ENCODE results near the gene HSPA1L. TPM values are rescaled to one million over a fixed set of nuclear protein-coding genes. Genes with fewer than 3 reads are reported as not detected.
"Not testable (repeated sequence)": the region's sequence is repeated elsewhere in the genome, so short reads cannot be mapped to it uniquely, and the experiment has no call there.

The HSPA1L gene
- total RNA-seq, 3 donors from 2014 or later: 1.3 to 1.9 (median 1.6) TPM

DNA sequence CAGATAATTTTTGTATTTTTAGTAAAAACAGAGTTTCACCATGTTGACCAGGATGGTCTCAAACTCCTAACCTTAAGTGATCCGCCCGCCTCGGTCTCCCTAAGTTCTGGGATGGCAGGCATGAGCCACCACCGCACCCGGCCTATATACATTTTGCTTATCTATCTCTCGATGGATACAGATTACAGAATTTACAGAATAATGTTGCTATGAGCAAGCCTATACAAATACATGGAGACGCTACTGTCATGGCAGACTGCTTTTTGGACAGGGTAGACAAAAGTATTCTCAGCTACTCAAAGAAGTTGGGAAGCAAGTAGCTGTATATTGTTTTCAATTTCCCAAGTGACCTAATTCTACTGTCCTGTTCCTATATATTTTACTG is 1.6 kb downstream of the HSPA1L start:
- Histone ChIP-seq H3K27me3 (no peaks in the 10 kb centered on the region), H3K4me3 (peak overlapping the region in 2 of 3 donors; percentile 64 to 75), H3K9me3 (no peaks in the 10 kb centered on the region), H3K27ac (peak overlapping the region; percentile 99 to 100), H3K4me1 (peaks cover 0 to 5% of the 10 kb centered on the region in 2 donors), H3K36me3 (no peaks in the 10 kb centered on the region)
- intact Hi-C loops (cut with DNase I; ENCODE audit: low total_unique reads): no loop called here
- no peak for DNase-seq (ENCODE audit: low spot score in 2 of 2)
- TF ChIP-seq, protein P1, sequence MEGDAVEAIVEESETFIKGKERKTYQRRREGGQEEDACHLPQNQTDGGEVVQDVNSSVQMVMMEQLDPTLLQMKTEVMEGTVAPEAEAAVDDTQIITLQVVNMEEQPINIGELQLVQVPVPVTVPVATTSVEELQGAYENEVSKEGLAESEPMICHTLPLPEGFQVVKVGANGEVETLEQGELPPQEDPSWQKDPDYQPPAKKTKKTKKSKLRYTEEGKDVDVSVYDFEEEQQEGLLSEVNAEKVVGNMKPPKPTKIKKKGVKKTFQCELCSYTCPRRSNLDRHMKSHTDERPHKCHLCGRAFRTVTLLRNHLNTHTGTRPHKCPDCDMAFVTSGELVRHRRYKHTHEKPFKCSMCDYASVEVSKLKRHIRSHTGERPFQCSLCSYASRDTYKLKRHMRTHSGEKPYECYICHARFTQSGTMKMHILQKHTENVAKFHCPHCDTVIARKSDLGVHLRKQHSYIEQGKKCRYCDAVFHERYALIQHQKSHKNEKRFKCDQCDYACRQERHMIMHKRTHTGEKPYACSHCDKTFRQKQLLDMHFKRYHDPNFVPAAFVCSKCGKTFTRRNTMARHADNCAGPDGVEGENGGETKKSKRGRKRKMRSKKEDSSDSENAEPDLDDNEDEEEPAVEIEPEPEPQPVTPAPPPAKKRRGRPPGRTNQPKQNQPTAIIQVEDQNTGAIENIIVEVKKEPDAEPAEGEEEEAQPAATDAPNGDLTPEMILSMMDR (IDR thresholded peaks at IDR 0.05): no peak
- TF ChIP-seq POLR2A (IDR thresholded peaks at IDR 0.05): no peak
- TF ChIP-seq POLR2AphosphoS5 (IDR thresholded peaks at IDR 0.05): no peak

DNA sequence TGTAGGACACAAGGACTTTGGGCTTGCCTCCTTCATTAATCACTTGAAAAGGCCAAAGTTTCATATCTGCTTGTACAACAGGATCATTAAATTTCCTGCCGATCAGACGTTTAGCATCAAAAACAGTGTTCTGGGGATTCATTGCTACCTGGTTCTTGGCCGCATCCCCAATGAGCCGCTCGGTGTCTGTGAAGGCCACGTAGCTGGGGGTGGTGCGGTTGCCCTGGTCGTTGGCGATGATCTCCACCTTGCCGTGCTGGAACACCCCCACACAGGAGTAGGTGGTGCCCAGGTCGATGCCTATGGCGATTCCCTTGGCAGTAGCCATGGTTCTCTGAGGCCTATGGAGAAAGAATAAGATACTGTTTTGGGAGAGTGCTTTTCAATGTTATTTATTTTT is 3.4 kb downstream of the HSPA1L start:
- Histone ChIP-seq H3K27ac (no peak overlapping the region), H3K4me1 (peaks cover 0 to 5% of the 10 kb centered on the region in 2 donors), H3K4me3 (no peak overlapping the region), H3K27me3 (no peaks in the 10 kb centered on the region), H3K9me3 (no peaks in the 10 kb centered on the region), H3K36me3 (no peaks in the 10 kb centered on the region)
- DNase-seq (ENCODE audit: low spot score in 2 of 2): no peak
- TF ChIP-seq POLR2A (IDR thresholded peaks at IDR 0.05): no peak
- no peak for TF ChIP-seq POLR2AphosphoS5 (IDR thresholded peaks at IDR 0.05)
- TF ChIP-seq, protein P1 (IDR thresholded peaks at IDR 0.05): no peak
- intact Hi-C loops (cut with DNase I; ENCODE audit: low total_unique reads): no loop called here

DNA sequence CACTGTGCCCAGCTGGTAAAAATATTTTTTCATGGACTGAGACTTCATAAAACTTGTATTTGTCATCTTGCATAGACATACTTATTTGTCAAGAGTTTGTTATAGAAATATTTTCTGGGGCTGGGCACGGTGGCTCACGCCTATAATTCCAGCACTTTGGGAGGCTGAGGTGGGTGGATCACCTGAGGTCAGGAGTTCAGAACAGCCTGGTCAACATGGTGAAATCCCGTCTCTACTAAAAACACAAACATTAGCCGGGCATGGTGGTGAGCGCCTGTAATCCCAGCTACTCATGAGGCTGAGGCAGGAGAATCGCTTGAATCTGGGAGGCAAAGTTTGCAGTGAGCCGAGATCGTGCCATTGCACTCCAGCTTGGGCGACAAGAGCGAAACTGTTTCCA is 6.5 kb downstream of the HSPA1L start:
- not testable (repeated sequence) for DNase-seq (ENCODE audit: low spot score in 2 of 2)

DNA sequence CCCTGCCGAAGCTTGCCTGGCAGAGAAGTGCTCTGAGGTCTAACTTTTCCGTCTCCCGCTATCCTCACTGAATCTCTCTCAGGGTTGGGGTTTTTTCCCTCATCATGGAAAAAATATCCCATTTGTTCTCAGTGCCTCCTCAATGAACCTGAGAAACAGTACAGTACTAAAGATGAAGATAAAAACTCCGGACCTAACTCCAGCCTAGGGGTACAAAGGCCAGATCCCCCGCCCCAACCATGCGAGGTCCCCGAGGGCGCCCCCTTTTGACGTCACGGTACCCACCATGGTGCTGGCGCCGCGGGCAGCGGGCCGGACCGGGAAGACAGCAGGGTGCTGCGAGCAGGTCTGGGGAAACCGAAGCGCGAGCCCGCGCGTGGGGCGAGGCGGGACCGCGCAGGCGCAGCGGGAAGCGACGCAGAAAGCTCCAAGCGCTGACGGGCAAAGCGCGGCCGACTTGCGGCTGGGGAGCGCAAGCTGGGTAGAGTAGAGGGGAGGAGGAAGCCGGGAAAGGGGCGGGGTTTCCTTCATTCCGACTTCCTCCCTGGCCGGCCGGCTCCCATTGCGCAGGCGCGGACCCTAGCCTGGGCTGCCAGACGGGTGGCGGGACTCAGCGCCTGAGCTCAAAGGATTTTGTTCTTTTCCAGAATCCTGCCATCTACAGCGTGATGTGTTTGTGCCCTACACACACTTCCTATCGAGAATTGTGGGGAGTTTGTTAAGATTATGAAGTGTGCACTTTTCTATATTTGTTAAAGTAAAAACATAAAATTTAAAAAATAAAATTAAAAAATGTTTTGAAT is 8.4 kb downstream of the HSPA1L start, which contains the start of gene LSM2:
Gene LSM2, minus strand, starts transcription at position 497 of the 803 bp plus-strand sequence. Its CDS starts 209 bp downstream, at position 288.
- Histone ChIP-seq H3K9me3 (no peaks in the 10 kb centered on the region), H3K36me3 (no peaks in the 10 kb centered on the region), H3K27ac (peak within 1 kb of the TSS; percentile 95 to 98), H3K4me1 (peaks cover 0 to 10% of the 10 kb centered on the region in 2 donors), H3K4me3 (peak within 1 kb of the TSS; percentile 60 to 92 (median 71)), H3K27me3 (no peaks in the 10 kb centered on the region)
- intact Hi-C loops (cut with DNase I; ENCODE audit: low total_unique reads): no loop called here
- TF ChIP-seq POLR2A (IDR thresholded peaks at IDR 0.05): peak; percentile 45
- TF ChIP-seq, protein P1 (IDR thresholded peaks at IDR 0.05): peak in 2 of 3 donors; percentile 7 to 23
- TF ChIP-seq POLR2AphosphoS5 (IDR thresholded peaks at IDR 0.05): peak; percentile 88 to 90 (median 89)
- peak; percentile 96 to 97 for DNase-seq (ENCODE audit: low spot score in 2 of 2)

More for the DNA sequence above, 6.5 kb downstream of the HSPA1L start:
- H3K27me3 ChIP-seq; H3K4me1 ChIP-seq; H3K36me3 ChIP-seq; H3K27ac ChIP-seq; H3K9me3 ChIP-seq; H3K4me3 ChIP-seq; intact Hi-C loops (cut with DNase I; ENCODE audit: low total_unique reads): not testable (repeated sequence)

DNA sequence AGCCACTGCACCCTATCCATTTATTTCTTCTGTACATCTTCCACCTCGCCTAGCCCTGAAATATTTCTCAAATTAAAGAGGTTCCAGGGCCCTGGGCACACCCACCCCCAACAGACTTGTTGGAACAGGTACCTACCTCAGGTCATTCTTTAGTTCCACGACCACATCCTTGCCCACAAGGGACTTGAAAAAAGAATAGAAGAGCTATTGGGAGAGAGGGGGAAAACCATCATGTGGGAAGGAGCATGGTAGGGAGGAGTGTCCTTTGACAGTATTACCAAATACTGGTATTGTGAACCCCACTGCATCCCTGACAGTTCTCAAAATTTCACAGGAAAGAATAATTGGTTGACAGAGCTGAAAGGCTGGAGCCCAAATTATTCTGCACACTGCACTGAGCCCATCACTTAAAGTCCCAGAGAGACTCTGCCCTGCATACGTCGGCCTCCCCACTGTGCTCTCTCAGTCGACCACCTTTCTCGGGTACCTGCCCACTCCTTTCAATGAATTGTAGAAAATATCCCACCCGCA is 9.1 kb downstream of the HSPA1L start:
- TF ChIP-seq, protein P1 (IDR thresholded peaks at IDR 0.05): no peak
- H3K27ac ChIP-seq: peak overlapping the region; percentile 95 to 98
- peak overlapping the region; percentile 60 to 92 (median 71) for H3K4me3 ChIP-seq
- no peak for DNase-seq (ENCODE audit: low spot score in 2 of 2)
- intact Hi-C loops (cut with DNase I; ENCODE audit: low total_unique reads): no loop called here
- no peaks in the 10 kb centered on the region for H3K36me3 ChIP-seq
- H3K9me3 ChIP-seq: no peaks in the 10 kb centered on the region
- H3K4me1 ChIP-seq: peaks cover 0 to 10% of the 10 kb centered on the region in 2 donors
- H3K27me3 ChIP-seq: no peaks in the 10 kb centered on the region

DNA sequence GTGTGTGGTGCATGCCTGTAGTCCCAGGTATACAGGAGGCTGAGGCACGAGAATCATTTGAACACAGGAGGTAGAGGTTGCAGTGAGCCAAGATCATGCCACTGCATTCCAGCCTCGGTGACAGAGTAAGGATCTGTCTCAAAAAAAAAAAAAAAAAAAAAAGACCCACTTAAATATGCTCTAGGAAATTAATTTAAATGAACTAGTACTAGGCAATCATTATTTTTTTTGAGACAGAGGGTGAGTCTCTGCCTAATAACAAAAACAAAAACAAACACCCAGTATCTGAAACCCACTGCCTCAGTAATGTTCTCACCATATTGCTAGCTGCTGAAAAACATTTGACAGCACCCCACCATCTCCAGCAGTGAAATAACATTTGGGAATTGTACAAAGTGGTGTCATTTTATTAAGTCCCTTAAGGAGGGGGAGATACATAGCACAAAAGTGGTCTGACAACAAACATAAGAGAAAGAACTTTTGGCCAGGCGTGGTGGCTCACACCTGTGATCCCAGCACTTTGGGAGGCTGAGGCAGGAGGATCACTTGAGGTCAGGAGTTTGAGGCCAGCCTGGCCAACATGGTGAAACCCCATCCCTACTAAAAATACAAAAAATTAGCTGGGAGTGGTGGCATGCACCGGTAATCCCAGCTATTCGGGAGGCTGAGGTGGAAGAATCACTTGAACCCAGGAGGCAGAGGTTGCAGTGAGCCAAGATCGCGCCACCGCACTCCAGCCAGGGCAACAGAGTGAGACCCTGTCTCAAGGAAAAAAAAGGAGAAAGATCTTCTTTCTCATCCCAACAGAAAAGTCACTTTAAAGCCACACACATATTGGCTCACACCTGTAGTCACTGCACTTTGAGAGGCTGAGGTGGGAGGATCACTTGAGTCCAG is 13.8 kb downstream of the HSPA1L start:
- DNase-seq (ENCODE audit: low spot score in 2 of 2); intact Hi-C loops (cut with DNase I; ENCODE audit: low total_unique reads): not testable (repeated sequence)

More for the DNA sequence above, 13.8 kb downstream of the HSPA1L start:
- H3K36me3 ChIP-seq, H3K27me3 ChIP-seq, H3K4me3 ChIP-seq, H3K9me3 ChIP-seq, H3K4me1 ChIP-seq, H3K27ac ChIP-seq: not testable (repeated sequence)

All from breast epithelium (tissue), 4 donors.